SK-N-SH (cell line): ENCODE results near the gene PMEPA1. TPM values are rescaled to one million over a fixed set of nuclear protein-coding genes. Genes with fewer than 3 reads are reported as not detected.

Experiments
- CTCF ChIA-PET: fragments of 300-600, 350-600 bp; formaldehyde crosslinking; extraction: SDS; loops from one replicate; lab custom pipeline; 2021; lab: Yijun Ruan, JAX
- POLR2A ChIA-PET: fragments of 350-600 bp; sonication (Branson Sonifier 250); formaldehyde crosslinking; extraction: SDS; loops from one replicate; lab custom pipeline; 2020; ENCODE audit warnings: antibody characterized with exemption, inconsistent platforms; lab: Yijun Ruan, JAX
- DNase-seq: peaks from one replicate; pipeline ENCODE4 v3.0.0; 2012
- H2AFZ ChIP-seq: fragments of 200-600 bp; sonication (generic); 2 replicates; pipeline ENCODE4 v1.8.1; 2016; ENCODE audit warnings: antibody characterized with exemption, mild to moderate bottlenecking, low read depth
- H3F3A ChIP-seq: fragments of 200-600 bp; sonication (generic); replicated peaks from 2 replicates; pipeline ENCODE3; 2016; ENCODE audit warnings: antibody characterized with exemption, mild to moderate bottlenecking; ENCODE audit not compliant: insufficient read depth
- H3K27ac ChIP-seq, 2 experiments: fragments of 200-500 bp in 1 of 2; fragments of 200-600 bp in 1 of 2; sonication (Bioruptor generic) in 1 of 2; sonication (generic), shearing (Covaris generic) in 1 of 2; 2 replicates each; pipeline versions ENCODE4 v1.5.1 to v1.6.1; 2014 to 2016; ENCODE audit warnings: low read depth in 2 of 2, inconsistent platforms in 1 of 2, low read length in 1 of 2, mild to moderate bottlenecking in 1 of 2, mixed read lengths in 1 of 2
- H3K27me3 ChIP-seq: fragments of 200-600 bp; sonication (generic), shearing (Covaris generic); 2 replicates; pipeline ENCODE4 v1.6.1; 2016; ENCODE audit warnings: mixed run types; ENCODE audit not compliant: insufficient read depth
- H3K36me3 ChIP-seq, 2 experiments: fragments of 200-500 bp in 1 of 2; fragments of 200-600 bp in 1 of 2; sonication (Bioruptor generic) in 1 of 2; sonication (generic) in 1 of 2; replicated peaks in 1 of 2; 2 replicates each; pipeline versions ENCODE3 to v1.5.1; 2014 to 2016; ENCODE audit warnings: low read length in 1 of 2, mild to moderate bottlenecking in 1 of 2; ENCODE audit not compliant: insufficient read depth in 2 of 2, control insufficient read depth in 1 of 2
- H3K4me1 ChIP-seq, 2 experiments: fragments of 200-500 bp in 1 of 2; fragments of 200-600 bp in 1 of 2; sonication (Bioruptor generic) in 1 of 2; sonication (generic), shearing (Covaris generic) in 1 of 2; 2 replicates each; pipeline versions ENCODE4 v1.5.1 to v1.6.1; 2014 to 2016; ENCODE audit warnings: low read depth in 1 of 2, low read length in 1 of 2, mixed run types in 1 of 2; ENCODE audit not compliant: insufficient read depth in 2 of 2, control insufficient read depth in 1 of 2
- H3K4me2 ChIP-seq: fragments of 200-600 bp; sonication (generic), shearing (Covaris generic); 2 replicates; pipeline ENCODE4 v1.6.1; 2017; ENCODE audit warnings: mixed run types
- H3K4me3 ChIP-seq, 2 experiments: fragments of 200-500 bp in 1 of 2; fragments of 200-600 bp in 1 of 2; sonication (Bioruptor generic) in 1 of 2; sonication (generic), shearing (Covaris generic) in 1 of 2; 2 replicates each; pipeline versions ENCODE4 v1.5.1 to v1.8.1; 2014 to 2016; ENCODE audit warnings: low read depth in 2 of 2, inconsistent platforms in 1 of 2, low read length in 1 of 2, mild to moderate bottlenecking in 1 of 2, mixed read lengths in 1 of 2, moderate library complexity in 1 of 2
- H3K79me2 ChIP-seq: fragments of 200-600 bp; sonication (generic); 2 replicates; pipeline ENCODE4 v1.8.1; 2017; ENCODE audit warnings: mild to moderate bottlenecking; ENCODE audit not compliant: insufficient read depth
- H3K9ac ChIP-seq: fragments of 200-600 bp; sonication (generic); 2 replicates; pipeline ENCODE4 v1.6.1; 2017; ENCODE audit warnings: mixed run types
- H3K9me2 ChIP-seq: fragments of 200-600 bp; sonication (generic); 2 replicates; pipeline ENCODE4 v1.6.1; 2017; ENCODE audit warnings: mixed run types
- H3K9me3 ChIP-seq: fragments of 200-600 bp; sonication (generic); 2 replicates; pipeline ENCODE4 v1.6.1; 2017; ENCODE audit warnings: mixed run types, mild to moderate bottlenecking, moderate library complexity
- H4K20me1 ChIP-seq: fragments of 200-600 bp; sonication (generic); 2 replicates; pipeline ENCODE4 v1.6.1; 2017; ENCODE audit warnings: mild to moderate bottlenecking, mixed run types; ENCODE audit not compliant: insufficient read depth
- CHD2 ChIP-seq: fragments of 150-350 bp; IDR thresholded peaks from 2 replicates; pipeline ENCODE4 v1.6.1; 2018; ENCODE audit warnings: low read length; ENCODE audit not compliant: partially characterized antibody
- EP300 ChIP-seq, 2 experiments: IDR thresholded peaks; 2 replicates each; pipeline versions ENCODE4 v1.4.0 to v1.6.1; 2012; ENCODE audit warnings: borderline replicate concordance in 1 of 2, low read depth in 1 of 2, low read length in 1 of 2
- EZH2phosphoT487 ChIP-seq: fragments of 200-600 bp; sonication (generic); IDR thresholded peaks from 2 replicates; pipeline ENCODE4 v1.6.1; 2017; ENCODE audit warnings: low read depth, mixed run types, mild to moderate bottlenecking, antibody characterized with exemption, moderate library complexity, borderline replicate concordance
- MXI1 ChIP-seq: IDR thresholded peaks from 2 replicates; pipeline ENCODE4 v1.6.1; 2012; ENCODE audit warnings: mild to moderate bottlenecking, low read depth, low read length, improper control_type of control experiment
- RCOR1 ChIP-seq: fragments of 150-350 bp; IDR thresholded peaks from 2 replicates; pipeline ENCODE4 v1.6.1; 2017; ENCODE audit warnings: antibody characterized with exemption, low read length
- RFX5 ChIP-seq: IDR thresholded peaks from 2 replicates; pipeline ENCODE4 v1.6.1; 2012; ENCODE audit warnings: mild to moderate bottlenecking, improper control_type of control experiment, low read length
- SIN3A ChIP-seq: IDR thresholded peaks from 2 replicates; pipeline ENCODE4 v1.6.1; 2012; ENCODE audit warnings: low read depth, mild to moderate bottlenecking, low read length, moderate library complexity, borderline replicate concordance
- WGBS: methylation state at CpG from one replicate; pipeline ENCODE4 v1.1.6; 2017; ENCODE audit warnings: low lambda C conversion rate; 5-methylcytosine and 5-hydroxymethylcytosine counted together
- polyA plus RNA-seq, 3 experiments: library from polyadenylated mRNA; depleted of rRNA; stranded (reverse); fragments of >200 nt; gene quantifications; 2 replicates each; pipeline ENCODE4 v1.2.3, GENCODE V29; 2012
- TF ChIP-seq, protein P1 (sequence below): IDR thresholded peaks from 2 replicates; pipeline ENCODE4; 2012
- TF ChIP-seq, protein P2 (sequence below): IDR thresholded peaks from 2 replicates; pipeline ENCODE4 v1.4.0; 2012; ENCODE audit warnings: low read depth, borderline replicate concordance
- TF ChIP-seq, protein P3 (sequence below): IDR thresholded peaks from 2 replicates; pipeline ENCODE4 v1.4.0; 2012; ENCODE audit warnings: low read depth
- TF ChIP-seq, protein P4 (sequence below): fragments of 150-350 bp; IDR thresholded peaks from 2 replicates; pipeline ENCODE4 v1.6.1; 2016; ENCODE audit warnings: mild to moderate bottlenecking, low read depth, low read length

Gene PMEPA1
- polyA plus RNA-seq, 1 of the 3 experiments (the other 2 are of a cell fraction): 7.1 TPM

DNA sequence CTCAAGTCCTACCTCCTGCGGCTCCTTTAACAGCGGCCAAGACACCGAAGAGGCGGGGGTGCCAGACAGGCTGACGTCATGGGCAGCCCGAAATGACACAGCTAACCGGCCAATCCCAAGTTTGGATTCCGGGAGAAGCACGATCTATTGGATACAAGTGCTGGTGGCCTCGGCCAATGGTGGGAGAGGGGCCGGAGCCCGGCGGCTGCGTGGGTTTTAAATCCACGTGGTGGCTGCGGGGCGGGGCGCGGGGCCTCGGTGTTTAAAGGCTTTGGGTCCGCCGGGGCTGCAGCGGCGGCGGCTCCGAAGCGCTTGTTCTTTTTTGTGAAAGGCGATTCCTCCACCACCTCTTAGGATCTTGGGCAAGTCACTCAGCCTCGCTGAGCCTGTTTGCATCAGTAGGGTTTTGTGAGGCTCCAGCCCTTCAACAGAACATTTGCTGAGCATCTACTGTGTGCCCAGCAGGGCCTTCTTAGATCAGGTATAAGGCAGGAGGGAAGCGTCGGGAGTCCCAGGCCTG lies 8.7 kb upstream of the PMEPA1 start:
- H3K9me3 ChIP-seq: no peaks in the 10 kb centered on the region
- no peaks in the 10 kb centered on the region for H3K27me3 ChIP-seq
- TF ChIP-seq, protein P1, sequence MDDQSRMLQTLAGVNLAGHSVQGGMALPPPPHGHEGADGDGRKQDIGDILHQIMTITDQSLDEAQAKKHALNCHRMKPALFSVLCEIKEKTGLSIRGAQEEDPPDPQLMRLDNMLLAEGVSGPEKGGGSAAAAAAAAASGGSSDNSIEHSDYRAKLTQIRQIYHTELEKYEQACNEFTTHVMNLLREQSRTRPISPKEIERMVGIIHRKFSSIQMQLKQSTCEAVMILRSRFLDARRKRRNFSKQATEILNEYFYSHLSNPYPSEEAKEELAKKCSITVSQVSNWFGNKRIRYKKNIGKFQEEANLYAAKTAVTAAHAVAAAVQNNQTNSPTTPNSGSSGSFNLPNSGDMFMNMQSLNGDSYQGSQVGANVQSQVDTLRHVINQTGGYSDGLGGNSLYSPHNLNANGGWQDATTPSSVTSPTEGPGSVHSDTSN: peak; percentile 97
- TF ChIP-seq RCOR1 (no peak), EZH2phosphoT487 (no peak), CHD2 (peak; percentile 53), SIN3A (peak; percentile 89; the same call in 1 of the 2 replicates), MXI1 (peak; percentile 97), RFX5 (peak; percentile 86; the same call in 1 of the 2 replicates)
- TF ChIP-seq, protein P2, sequence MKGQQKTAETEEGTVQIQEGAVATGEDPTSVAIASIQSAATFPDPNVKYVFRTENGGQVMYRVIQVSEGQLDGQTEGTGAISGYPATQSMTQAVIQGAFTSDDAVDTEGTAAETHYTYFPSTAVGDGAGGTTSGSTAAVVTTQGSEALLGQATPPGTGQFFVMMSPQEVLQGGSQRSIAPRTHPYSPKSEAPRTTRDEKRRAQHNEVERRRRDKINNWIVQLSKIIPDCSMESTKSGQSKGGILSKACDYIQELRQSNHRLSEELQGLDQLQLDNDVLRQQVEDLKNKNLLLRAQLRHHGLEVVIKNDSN: peak; percentile 69
- TF ChIP-seq, protein P3, sequence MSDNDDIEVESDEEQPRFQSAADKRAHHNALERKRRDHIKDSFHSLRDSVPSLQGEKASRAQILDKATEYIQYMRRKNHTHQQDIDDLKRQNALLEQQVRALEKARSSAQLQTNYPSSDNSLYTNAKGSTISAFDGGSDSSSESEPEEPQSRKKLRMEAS: peak; percentile 99
- TF ChIP-seq, protein P4, sequence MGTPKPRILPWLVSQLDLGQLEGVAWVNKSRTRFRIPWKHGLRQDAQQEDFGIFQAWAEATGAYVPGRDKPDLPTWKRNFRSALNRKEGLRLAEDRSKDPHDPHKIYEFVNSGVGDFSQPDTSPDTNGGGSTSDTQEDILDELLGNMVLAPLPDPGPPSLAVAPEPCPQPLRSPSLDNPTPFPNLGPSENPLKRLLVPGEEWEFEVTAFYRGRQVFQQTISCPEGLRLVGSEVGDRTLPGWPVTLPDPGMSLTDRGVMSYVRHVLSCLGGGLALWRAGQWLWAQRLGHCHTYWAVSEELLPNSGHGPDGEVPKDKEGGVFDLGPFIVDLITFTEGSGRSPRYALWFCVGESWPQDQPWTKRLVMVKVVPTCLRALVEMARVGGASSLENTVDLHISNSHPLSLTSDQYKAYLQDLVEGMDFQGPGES: peak; percentile 73
- H3K9ac ChIP-seq: no peak overlapping the region
- ChIA-PET POLR2A (interaction anchor here (0.6 to 1.5 kb wide), 2 partner anchors 8 kb away, joined by 3 to 9 read pairs; partner anchors contain the start of gene PMEPA1), CTCF (interaction anchor here (0.9 to 1.0 kb wide), 2 partner anchors 10 to 515 kb away, joined by 3 read pairs; no protein-coding TSS in a partner anchor)
- H3K9me2 ChIP-seq: no peaks in the 10 kb centered on the region
- no peaks in the 10 kb centered on the region for H4K20me1 ChIP-seq
- under 1% methylated on average over 17 of the region's 31 CpGs for WGBS
- peak overlapping the region; percentile 74 for H3K4me2 ChIP-seq
- H3F3A ChIP-seq: no peaks in the 10 kb centered on the region
- peak overlapping the region in 1 of 2 experiments; percentile 3; a peak in 1 of 4 replicates for H3K27ac ChIP-seq
- peak overlapping the region; percentile 40 to 46 for H3K4me3 ChIP-seq
- no peaks in the 10 kb centered on the region for H3K79me2 ChIP-seq
- DNase-seq: peak; percentile 99
- H3K36me3 ChIP-seq: no peaks in the 10 kb centered on the region
- H3K4me1 ChIP-seq: peaks cover 7 to 23% of the 10 kb centered on the region in 2 experiments
- H2AFZ ChIP-seq: peak overlapping the region; percentile 80

DNA sequence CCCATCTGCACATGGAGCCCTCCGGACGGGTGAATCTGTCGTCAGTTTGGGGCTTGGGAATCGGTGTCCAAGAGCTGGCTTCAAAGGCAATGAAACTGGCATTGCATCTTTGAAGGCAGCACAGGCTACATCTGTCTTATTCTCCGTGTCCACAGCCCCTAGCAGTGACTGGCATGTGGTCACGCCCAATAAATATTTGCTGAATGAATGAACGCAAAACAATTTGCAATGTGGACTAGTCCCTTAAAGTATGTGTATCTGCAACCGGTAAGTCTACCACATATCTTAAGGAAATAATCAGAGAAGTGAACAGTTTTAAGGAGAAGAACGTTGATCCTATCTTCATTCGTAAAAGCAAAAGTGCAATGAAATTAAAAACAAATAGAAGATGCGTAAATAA lies 8.0 kb upstream of the PMEPA1 start:
- Histone ChIP-seq H4K20me1 (no peaks in the 10 kb centered on the region), H3K79me2 (no peaks in the 10 kb centered on the region), H3K36me3 (no peaks in the 10 kb centered on the region), H3K27ac (no peak overlapping the region), H3F3A (no peaks in the 10 kb centered on the region), H3K27me3 (no peaks in the 10 kb centered on the region), H3K4me3 (no peak overlapping the region), H3K4me2 (no peak overlapping the region), H3K9ac (no peak overlapping the region), H2AFZ (peak overlapping the region; percentile 78; the same call in 1 of the 2 replicates), H3K9me3 (no peaks in the 10 kb centered on the region), H3K9me2 (no peaks in the 10 kb centered on the region), H3K4me1 (peaks cover 9 to 24% of the 10 kb centered on the region in 2 experiments)
- CTCF ChIA-PET: interaction anchor here (0.7 to 0.9 kb wide), 2 partner anchors 9 to 95 kb away, joined by 3 read pairs; no protein-coding TSS in a partner anchor
- POLR2A ChIA-PET: interaction anchor here (0.6 to 1.5 kb wide), 2 partner anchors 8 to 9 kb away, joined by 3 to 9 read pairs; partner anchors contain the start of gene PMEPA1
- DNase-seq: no peak
- no peak for TF ChIP-seq RCOR1
- TF ChIP-seq, protein P1: 0 out of 2 replicates have a peak, but pooled peaks have one; percentile 8
- TF ChIP-seq EP300 (IDR thresholded peaks at IDR 0.05; ENCODE audit: borderline replicate concordance in 1 of 2, low read depth in 1 of 2, low read length in 1 of 2): no peak
- 71% methylated on average over 11 of the region's 11 CpGs for WGBS
